Activated CD4-positive, alpha-beta T cell treated with anti-CD3 and anti-CD28 coated beads, Interleukin-2, Interleukin-6, amounts not matched to agents 100 ng/mL and 50 ng/mL, durations not matched to agents 16 hours and 8 hours (primary cell): ENCODE data around the gene SKP1.

Experiments used
- DNase-seq: peaks from one replicate; pipeline ENCODE4 v3.0.0-alpha.2; 2020

SKP1 gene

DNA sequence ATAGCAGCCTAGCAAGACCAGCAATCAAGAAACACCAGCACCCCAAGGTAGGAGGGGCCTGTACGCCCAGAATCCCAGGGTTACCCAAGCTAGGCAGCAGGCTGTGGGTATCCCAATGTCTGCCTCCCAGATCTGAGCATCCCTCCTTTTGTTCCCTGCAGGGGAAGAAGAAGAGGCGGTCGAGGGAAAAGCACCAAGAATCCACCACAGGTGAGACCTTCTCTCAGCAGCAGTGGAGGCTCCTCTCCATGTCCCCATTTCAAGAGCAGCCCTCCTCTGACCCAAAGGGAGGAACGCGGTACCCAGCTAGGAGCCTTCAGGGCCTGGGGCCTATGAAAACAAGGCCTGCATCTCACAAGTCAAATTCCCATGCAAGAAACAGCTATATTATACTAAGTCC lies 33.3 kb downstream of the SKP1 start:
- no peak for DNase-seq

DNA sequence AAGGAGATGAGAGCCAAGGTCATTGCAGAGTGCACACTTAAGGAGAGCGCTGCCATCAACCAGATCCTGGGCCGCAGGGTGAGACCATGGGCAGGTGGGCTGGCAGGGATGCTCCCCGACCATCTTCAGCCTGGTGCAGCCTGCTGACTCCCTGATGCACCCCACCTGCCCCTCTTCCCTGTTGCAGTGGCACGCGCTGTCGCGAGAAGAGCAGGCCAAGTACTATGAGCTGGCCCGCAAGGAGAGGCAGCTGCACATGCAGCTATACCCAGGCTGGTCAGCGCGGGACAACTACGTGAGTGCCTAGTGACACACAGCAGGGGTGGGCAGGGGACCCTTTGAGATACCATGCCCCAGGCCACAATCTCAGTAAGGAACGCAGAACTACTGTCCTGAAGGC lies 33.9 kb downstream of the SKP1 start:
- no peak for DNase-seq

DNA sequence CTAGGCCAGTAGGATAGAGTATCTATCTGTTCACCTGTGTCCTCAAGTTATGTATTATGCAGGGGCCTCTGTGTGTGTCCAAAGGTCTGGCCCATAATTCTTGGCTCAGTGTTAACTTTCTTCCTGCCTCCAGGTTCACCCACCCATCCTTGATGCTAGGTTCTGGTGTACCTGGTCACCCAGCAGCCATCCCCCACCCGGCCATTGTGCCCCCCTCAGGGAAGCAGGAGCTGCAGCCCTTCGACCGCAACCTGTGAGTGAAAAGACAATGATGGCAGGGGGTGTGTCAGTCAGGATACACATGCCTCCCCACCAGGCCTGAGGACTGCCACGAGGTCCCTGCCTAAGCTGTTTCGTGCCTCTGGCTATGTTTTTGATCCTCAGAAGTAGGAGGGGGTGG lies 34.7 kb downstream of the SKP1 start:
- no peak for DNase-seq

DNA sequence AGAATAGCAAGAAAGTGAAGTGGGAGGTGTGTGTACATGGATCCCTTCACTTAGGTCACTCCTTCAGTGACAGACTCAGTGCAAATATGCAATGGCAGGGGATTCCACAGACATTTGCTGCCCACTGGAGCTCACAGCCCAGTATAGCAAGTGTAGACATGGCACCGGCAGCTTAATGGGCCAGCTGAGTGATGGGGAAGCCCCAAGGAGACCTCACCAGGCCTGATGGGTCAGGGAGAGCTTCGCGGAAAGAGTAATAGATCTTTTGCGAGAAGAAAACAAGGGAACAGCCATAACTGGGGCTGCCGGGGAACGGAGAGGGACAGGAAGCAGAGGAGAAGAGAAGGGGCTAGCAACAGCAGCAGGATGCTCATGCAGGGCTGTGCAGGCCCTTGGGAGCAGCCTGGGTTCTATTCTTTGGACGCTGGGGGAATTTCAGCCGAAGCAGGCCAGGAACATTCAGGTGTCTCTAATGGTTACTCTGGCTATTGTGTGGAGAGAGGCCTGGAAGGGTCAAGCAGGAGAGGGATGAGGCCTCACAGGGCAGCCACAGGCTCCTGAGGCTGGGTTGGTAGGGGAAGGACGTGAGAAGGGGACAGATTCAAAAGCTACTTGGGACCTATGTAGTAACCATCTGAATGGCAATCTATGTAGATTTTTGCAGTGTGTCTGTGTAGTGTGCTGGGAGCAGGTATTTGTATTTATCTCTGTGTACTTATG lies 35.3 kb downstream of the SKP1 start:
- DNase-seq: no peak

DNA sequence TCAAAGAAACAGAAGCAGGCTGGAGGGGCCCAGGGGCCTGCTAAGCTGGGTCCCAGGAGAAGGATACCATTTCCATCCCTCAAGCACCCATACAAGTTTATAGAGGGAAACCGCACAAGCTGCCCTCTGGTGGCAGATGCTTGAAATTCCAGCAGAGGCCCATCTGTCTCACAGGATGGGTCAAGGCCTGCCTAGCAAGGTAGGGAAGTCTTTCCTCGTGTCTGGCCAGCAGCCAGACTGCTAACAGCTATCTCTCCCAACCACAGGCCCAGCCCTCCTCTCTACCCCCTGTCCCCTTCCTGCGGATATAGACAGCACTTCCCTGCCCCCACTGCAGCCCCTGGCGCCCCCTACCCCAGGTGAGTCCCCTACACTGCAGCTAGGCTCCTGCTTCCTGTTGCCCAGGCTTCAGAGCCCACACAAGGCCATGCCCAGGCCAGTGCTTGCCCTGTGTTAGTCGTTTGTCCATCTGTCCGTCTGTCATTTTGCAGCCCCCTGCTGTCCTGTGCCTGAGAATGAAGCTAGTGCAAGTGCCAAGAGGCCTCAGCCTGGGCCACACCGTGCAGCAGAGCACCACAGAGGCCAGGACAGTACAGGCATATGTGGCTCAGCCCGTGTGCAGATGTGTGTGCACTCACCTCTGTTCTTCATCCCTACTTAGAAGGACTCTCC lies 36.1 kb downstream of the SKP1 start:
- peak; percentile 78 for DNase-seq

DNA sequence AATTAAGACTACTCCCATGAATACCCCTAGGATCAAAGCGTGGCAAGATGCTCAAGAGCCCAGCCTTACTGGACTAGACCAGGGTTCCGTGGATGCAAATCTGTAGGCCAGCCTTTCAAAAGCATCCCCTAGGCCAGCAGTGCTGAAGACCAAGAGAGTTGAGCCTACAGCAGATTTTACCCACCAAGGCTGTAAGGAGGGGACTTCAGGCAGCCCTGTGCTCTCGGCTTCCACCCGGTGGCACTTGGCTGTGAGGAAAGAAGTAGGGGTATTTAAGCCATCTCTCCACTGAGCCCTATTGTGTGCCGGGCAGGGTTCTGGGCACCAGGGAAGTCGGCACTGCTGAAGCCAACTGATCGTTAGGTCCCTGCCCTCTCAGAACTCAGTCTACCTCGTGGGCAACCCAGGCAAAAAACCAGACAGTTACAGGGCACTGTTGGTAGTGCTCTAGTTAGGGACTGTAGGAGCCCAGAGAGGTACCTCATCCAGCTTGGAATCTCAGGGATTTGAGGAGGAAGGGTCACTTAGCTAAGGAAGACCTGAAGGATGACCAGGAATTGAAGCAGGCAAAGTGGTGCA lies 36.8 kb downstream of the SKP1 start:
- no peak for DNase-seq

DNA sequence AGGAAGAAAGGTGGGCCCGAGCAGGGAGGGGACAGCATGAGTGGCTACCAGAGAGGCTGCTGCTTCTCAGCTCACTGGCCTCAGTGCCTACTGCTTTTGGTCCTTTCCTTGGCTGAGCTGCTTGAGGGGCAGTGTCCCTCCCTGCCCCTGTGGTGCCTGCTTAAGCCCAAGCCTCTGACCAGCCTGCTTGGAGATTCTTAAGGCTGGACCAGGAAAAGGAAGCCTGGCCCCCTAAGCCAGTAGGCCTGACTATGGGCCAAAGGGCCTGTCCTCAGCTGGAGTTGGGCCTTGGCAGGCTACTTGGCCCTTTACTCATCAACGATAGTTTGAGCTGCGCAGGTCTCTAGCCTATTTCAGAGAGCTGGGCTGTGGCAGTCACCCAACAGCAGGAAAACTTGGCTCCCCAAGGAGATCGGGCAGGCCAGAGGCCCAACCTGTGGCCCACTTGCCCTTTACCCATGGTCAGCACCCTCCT lies 37.3 kb downstream of the SKP1 start:
- no peak for DNase-seq

DNA sequence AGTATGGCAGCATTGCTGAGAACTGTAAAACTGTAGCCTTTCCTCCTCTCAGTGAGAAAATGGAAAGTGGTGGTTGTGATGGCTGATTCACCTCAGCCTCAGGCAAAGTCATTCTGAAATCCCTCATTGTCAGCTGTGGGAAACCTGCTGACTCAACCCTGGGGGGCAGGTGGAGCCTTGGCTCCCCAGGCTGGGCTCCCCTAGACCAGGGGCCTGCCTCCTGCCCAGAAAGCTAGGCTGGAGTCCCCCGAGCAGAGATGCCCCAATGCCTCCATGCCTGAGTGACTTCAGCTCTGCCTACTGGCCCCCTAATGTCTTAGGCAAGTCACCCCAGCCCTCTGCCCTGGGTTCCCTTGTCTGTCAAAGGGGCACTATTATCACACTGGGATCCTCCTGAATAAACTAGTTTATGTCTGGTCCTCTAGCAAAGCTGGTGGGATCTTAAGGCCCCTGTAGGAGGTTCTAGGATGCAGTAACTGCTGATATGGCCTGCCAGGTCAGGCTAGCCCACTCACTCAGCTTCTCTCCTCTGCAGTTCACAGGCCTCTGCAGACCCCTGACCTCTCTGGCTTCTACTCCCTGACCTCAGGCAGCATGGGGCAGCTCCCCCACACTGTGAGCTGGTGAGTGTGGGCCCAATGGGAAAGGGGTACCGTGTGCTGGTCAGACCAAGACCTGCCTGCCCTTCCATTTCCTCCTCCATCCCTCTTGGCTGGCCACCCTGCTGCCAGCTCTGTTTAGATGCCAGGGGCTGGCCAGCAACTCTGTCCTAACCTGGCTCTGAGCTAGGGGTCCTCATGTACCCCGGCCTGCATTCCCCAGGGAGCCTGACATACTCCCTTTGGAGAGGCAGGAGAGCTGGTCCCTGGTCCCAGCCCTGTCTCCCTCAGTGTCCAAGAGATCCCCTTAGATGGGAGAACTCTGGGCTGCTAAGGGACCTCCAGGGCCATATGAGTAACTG lies 38.1 kb downstream of the SKP1 start:
- peak; percentile 92 for DNase-seq

DNA sequence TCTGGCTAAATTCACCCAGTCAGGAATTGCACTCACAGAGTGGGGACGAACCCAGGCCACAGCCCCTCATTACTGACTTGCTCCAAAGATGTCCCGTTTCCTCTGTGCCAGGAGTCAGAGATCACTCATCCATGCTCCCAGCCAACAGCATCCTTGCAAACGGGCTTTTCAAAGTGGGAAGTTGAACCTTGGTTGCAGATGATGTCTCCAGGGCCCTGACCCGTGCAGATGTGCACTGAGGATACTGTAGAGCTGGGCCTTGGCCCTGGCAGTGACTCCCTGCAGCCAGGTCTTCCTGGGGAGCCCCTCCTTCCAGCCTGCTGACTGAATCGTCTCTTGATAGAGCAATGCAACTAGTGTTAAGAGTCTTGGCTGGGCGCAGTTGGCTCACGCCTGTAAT lies 40.0 kb downstream of the SKP1 start:
- no peak for DNase-seq

DNA sequence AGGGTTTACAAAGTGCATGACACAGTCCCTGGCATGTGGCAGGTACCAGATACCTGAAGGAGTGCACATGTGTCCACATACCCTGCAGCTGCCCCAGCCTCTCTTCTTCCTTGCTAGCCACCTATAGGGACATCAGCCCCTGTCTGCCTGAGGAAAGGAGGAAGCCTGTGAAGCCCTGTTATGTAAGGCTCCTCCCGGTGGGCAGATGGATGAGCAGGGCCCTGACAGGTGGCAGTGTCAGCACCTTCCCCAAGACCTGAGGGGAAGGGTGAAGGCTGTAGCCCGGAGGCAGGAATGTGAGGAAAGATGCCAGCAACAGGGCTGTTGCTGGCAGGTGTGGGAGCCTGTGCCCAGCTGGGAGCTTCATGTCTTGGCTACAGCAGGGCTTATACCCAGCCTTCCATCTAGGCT lies 40.5 kb downstream of the SKP1 start:
- DNase-seq: no peak

DNA sequence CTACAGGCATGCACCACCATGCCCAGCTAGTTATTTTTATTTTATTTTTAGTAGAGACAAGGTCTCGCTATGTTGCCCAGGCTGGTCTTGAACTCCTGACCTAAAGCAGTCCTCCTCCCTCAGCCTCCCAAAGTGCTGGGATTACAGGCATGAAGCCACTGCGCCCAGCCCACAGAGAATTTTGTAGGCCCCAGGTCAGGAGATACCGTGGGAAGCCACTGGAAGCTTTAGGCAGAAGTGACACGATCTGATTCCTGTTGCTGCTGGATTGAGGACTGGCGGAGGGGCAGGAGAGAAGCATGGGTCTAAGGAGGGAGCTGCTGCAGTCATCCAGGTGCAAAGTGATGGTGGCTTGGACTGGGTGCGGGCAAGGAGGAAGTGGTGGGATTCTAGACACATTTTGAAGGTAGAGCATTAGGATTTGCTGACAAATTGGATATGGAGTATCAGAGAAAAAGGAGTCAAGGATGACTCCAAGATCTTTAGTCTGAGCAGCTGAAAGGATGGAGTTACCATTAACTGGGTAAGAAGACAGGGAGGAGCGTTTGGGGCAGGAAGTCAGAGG lies 41.6 kb downstream of the SKP1 start:
- no peak for DNase-seq

DNA sequence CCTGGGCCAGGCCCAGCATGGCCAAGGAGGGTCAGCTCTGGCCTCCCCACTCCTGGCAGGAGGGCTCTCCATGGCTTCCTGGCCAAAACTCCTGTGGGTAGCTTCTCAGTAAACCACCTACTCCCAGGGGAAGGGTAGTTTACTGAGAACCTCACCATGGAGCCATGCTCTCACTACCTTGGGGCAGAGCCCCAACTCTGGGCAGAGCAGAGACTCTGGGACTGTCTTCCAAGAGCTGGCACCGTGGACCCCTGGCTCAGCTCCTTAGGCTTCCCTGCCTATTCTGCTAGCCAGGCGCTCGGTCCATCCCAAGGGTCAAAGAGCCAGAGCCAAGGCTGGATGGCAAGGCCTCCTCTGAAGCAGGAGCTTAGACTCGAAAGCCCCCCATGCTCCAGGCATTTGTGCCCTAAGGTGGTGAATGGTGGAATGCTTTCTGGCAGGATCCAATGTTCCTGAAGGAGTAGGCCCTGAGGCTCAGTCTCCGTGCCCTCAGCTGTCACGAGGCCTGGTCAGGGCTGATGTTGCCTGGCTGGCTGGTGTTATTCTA lies 42.7 kb downstream of the SKP1 start:
- no peak for DNase-seq

DNA sequence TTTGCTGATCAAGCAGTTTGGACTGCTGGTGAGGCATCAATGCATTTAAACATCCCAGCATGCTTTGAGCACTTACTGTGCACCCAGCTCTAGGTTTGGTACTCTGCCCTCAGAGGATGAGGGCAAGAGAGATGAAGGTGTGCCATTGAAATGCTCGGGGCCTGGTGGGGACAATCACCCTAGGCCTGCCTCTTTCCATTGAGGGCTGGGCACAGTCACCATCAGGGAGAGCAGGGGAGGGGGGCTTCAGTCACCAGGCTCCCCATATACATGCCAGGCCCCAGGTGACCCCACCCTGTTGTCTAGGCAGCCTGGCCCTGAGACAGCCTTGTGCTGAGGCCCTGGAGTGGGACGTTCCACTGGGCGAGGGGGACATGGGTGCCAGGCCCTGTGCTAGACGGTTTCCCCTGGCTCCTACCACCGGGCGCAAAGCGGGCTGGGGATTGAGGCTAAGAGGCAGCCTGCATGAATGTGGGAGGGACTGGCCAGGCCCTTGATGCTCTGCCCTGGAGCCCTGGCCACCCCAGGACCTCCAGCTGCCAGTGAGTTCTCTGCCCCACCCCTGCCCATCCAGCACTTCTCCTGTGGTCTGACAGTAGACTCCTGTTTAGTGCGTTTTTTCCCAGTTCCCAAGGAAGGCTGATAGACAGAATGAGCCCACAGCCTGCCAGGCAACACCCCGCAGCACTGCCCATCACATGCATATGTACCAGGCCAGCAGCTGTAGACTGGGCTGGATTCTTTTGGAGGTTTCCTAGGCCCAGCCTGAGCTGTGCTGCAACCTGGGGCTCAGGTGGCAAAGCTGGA lies 43.4 kb downstream of the SKP1 start:
- no peak for DNase-seq

DNA sequence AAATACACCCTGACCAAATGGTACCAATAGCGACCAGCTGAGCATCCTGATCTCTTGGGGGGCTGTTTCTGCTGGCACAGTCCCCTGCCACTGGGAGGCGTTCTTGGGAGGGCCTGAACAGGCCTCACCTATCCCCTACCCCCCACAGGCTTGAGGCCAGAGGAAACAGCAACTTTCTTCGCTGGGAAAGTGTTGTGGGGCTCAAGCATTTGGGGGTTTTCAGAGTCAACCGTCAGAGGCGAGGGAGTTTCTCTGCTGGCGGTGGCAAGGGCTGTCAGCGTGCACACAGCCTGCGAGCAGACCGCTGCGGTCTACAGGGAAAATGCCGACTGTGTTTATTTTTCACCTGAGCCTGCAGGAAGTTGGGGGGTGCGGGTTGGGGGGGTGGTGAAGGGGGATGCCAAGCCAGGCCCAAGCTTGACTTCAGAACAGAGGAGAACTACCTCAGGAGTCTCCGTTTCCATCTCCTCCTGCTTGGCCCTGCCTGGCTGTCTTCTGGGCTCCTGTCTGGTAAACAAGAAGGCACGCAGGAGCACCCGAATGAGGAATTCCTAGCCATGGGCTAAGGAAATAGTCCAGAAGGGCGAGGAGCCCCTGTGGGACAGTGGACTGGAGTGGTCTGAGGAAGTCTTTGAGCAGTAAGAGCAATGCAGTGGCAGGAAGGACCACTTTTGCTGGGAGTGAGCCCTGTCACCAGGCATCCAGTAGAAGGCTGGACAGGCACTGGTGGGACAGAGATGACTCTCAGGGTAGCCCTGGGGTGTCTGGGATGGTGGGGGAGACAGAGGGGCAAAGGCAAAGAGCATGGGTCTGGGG lies 44.2 kb downstream of the SKP1 start:
- DNase-seq: peak; percentile 78

DNA sequence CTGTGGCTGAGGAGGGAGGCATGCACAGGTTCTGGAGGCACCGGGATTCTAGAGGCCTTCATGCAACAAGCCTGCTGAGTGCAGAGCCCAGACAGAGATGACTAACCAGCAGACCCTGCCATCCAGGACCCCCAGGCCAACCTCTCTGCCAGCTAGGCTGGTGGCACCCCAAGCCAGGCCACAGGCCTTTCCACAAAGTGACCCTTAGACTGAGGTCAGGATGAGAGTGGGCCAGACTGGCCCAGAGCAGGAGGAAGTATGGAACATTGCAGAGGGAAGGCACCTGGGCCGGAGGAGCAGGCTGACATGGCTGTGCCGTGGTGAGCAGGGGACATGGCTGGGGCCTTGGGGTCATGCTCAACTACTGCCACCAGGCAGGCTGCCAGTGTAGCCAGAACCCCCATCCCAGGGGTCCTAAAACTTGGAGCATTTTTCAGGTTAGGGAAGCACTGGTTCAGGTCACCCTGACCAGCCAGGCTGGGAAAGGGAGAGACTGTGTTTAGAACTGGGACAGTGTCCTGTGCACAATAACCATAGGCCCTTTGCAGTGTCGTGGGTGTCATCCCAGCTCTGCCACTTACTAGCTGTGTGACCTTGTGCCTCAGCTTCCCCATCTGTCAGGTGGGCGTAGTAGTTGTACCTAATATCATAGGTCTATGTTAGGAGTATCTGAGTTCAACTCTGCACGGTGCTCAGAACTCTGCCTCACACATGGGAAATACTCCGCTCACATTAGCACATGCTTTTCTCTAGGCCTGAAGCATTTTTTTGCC lies 45.0 kb downstream of the SKP1 start:
- DNase-seq: no peak

DNA sequence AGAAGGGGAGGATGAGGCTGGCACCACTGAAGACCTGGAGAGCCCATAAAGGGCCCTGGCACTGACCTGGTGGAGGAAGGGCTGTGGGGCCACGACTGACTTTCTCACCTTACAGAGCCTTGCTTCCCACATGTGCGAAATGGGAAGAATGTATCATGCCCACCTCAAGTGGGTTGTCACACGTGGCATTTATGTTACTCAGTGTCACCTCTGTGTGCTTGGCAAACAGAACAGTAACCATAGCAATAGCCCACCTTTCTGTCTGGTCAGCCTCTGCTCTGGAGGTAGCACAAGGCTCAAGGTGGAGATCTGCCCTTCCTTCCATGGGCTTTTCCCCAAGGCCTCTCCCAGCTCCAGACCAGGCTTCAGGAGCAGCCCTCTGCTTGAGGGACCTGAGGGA lies 45.6 kb downstream of the SKP1 start:
- no peak for DNase-seq

DNA sequence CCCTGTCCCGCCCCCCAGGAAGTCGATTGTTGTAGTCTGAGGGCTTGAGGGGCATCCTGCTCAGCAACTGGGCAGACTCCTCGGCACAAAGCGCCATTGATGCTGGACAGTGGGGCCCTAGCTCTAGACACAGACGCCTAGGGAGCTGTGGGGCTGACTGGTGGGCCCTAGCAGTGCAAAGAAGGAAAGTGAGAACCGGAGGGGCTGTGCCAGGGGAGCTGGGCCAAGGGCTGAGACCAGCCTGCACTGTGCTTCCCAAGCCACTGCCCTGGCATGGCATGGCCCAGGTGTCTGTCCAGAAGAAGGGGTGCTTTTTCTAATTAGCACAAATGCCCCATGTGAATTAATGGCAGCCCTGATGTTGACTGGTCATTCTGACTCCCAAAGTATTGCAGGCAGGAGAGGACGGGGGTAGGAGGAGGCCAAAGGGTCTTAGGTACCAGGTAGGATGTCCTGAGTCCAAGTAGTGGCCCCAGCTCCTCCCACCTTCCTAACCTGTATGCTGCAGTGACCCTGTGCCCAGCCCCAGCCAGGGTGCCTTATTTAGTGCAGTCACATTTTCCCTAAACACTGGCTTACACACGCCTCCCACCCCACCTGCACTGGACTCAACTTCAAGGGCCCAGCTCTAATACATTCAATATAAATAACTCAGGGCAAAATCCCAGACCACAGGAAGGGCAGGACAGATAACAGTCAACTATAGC lies 46.4 kb downstream of the SKP1 start:
- DNase-seq: no peak

DNA sequence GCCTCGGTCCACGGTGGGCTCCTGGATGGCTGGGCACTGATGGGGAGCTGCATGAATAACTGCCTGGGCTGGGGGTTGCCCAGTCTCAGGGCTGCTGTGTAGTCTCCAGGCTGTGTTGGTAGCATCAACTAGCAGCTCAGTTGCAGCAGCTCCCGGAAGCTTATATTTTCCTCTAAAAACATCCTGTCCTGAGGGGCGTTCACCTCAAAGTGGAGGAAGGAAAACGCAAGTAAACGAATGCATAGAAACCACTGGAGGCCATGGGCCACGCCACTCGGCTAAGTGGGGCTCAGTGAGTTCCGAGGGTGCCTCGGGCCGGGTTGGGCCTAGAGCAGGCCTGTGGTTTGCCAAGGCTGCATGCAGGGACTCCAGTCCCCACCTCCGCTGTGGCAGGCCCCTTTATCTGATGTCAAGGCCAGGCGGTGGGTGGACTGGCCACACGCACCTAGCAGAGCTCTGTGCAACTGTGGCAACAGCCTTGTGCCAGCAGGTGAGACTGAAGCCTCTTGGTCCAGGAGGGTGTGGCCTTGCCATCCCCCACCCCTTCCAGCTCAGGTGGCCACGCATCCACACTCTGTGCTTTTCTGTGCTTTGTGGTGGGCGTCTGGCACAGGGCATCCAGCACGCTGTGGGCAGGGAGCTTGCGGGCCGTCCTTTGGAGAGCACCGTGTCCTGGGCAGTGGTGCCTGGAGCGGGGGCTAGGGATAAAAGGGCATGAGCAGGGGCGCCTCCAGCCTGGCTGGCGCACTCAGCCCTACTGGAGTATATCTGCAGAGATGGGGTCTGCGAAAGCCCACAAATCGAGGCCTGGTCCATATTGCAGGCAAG lies 47.1 kb downstream of the SKP1 start:
- no peak for DNase-seq
